HCT116 (cell line): ENCODE results near the gene TMOD1. TPM values are rescaled to one million over a fixed set of nuclear protein-coding genes. Genes with fewer than 3 reads are reported as not detected.

Source experiments
- ATAC-seq: fragments of 200-7000 bp; cut with Tn5 transposase; 2 replicates; pipeline ENCODE4 v1.9.1; 2020; ENCODE audit warnings: mild to moderate bottlenecking, moderate library complexity
- BruUV-seq: library from RNA; stranded (reverse); fragments of 400-500 nt; replicated peaks from 2 replicates; lab custom pipeline; 2021; lab: Mats Ljungman, UMichigan
- CTCF ChIA-PET: fragments of 300-600 bp; sonication (Branson Sonifier 250); formaldehyde crosslinking; loops from one replicate; lab custom pipeline; 2021; ENCODE audit warnings: antibody characterized with exemption; lab: Charles Lee
- POLR2A ChIA-PET: fragments of 300-600, 350-600 bp; sonication (Branson Sonifier 250); formaldehyde crosslinking; loops from one replicate; lab custom pipeline; 2021; ENCODE audit warnings: antibody characterized with exemption; lab: Charles Lee
- RAD21 ChIA-PET, 2 experiments: fragments of 300-600 bp; sonication (Branson Sonifier 250); formaldehyde crosslinking; loops; one replicate each; lab custom pipeline; 2023; ENCODE audit warnings: low total read pairs in 2 of 2; ENCODE audit not compliant: uncharacterized antibody in 2 of 2, unreplicated experiment in 2 of 2, low non-redundant PET in 1 of 2; lab: Charles Lee
- DNase-seq: peaks from one replicate; pipeline ENCODE4 v3.0.0-alpha.2; 2010; ENCODE audit warnings: low read depth, low spot score
- H2AFZ ChIP-seq: fragments of 200-600 bp; shearing (Covaris generic), sonication (generic); 2 replicates; pipeline ENCODE4 v1.6.1; 2017; ENCODE audit warnings: low read depth, mixed run types, mixed read lengths, antibody characterized with exemption, low read length; ENCODE audit not compliant: poor library complexity, severe bottlenecking
- H3K27ac ChIP-seq: 2 replicates; pipeline ENCODE4 v1.5.1; 2012; ENCODE audit warnings: low read depth, low read length
- H3K27me3 ChIP-seq: fragments of 200-600 bp; sonication (generic); 2 replicates; pipeline ENCODE4 v1.6.1; 2016; ENCODE audit warnings: mixed run types, low read length, mixed read lengths; ENCODE audit not compliant: insufficient read depth
- H3K36me3 ChIP-seq, 2 experiments: fragments of 200-500 bp in 1 of 2; fragments of 200-600 bp in 1 of 2; sonication (Bioruptor generic) in 1 of 2; sonication (generic) in 1 of 2; 2 replicates each; pipeline versions ENCODE4 v1.5.1 to v1.6.1; 2014 to 2016; ENCODE audit warnings: low read length in 2 of 2, inconsistent platforms in 1 of 2, mixed read lengths in 1 of 2, mixed run types in 1 of 2; ENCODE audit not compliant: insufficient read depth in 2 of 2, control insufficient read depth in 1 of 2
- H3K4me1 ChIP-seq, 2 experiments: fragments of 200-600 bp in 1 of 2; sonication (generic) in 1 of 2; 2 replicates each; pipeline versions ENCODE4 v1.5.1 to v1.6.1; 2012 to 2017; ENCODE audit warnings: low read length in 2 of 2, inconsistent platforms in 1 of 2, mild to moderate bottlenecking in 1 of 2, mixed read lengths in 1 of 2, mixed run types in 1 of 2, moderate library complexity in 1 of 2; ENCODE audit not compliant: insufficient read depth in 2 of 2, control insufficient read depth in 1 of 2
- H3K4me2 ChIP-seq: fragments of 200-600 bp; sonication (generic); 2 replicates; pipeline ENCODE4 v1.6.1; 2017; ENCODE audit warnings: mixed run types, low read length, mixed read lengths
- H3K4me3 ChIP-seq, 2 experiments: fragments of 200-600 bp in 1 of 2; sonication (generic) in 1 of 2; replicated peaks in 1 of 2; 2 replicates each; pipeline ENCODE4 v1.5.1; 2011 to 2016; ENCODE audit warnings: low read length in 2 of 2, control low read depth in 1 of 2, low read depth in 1 of 2, mild to moderate bottlenecking in 1 of 2, mixed read lengths in 1 of 2, mixed run types in 1 of 2
- H3K79me2 ChIP-seq: fragments of 200-600 bp; sonication (generic); 2 replicates; pipeline ENCODE4 v1.6.1; 2017; ENCODE audit warnings: mild to moderate bottlenecking, mixed run types, low read length, moderate library complexity, mixed read lengths; ENCODE audit not compliant: insufficient read depth
- H3K9ac ChIP-seq: fragments of 200-600 bp; sonication (generic); 2 replicates; pipeline ENCODE4 v1.6.1; 2016; ENCODE audit warnings: low read length, mixed read lengths
- H3K9me2 ChIP-seq: fragments of 200-600 bp; sonication (generic), shearing (Covaris generic); 2 replicates; pipeline ENCODE4 v1.6.1; 2017; ENCODE audit warnings: mixed run types, mild to moderate bottlenecking, moderate library complexity; ENCODE audit not compliant: insufficient read depth
- H3K9me3 ChIP-seq, 2 experiments: fragments of 200-500 bp in 1 of 2; fragments of 200-600 bp in 1 of 2; sonication (Bioruptor generic) in 1 of 2; sonication (generic) in 1 of 2; 2 replicates each; pipeline ENCODE4 v1.6.1; 2014 to 2017; ENCODE audit warnings: low read length in 2 of 2, mixed read lengths in 2 of 2, inconsistent platforms in 1 of 2, low read depth in 1 of 2, mild to moderate bottlenecking in 1 of 2, mixed run types in 1 of 2, moderate library complexity in 1 of 2; ENCODE audit not compliant: control insufficient read depth in 1 of 2, insufficient read depth in 1 of 2
- H4K20me1 ChIP-seq: fragments of 200-600 bp; sonication (generic), shearing (Covaris generic); 2 replicates; pipeline ENCODE4 v1.6.1; 2017; ENCODE audit warnings: mixed run types, mild to moderate bottlenecking, moderate library complexity; ENCODE audit not compliant: insufficient read depth
- CBX3 ChIP-seq: IDR thresholded peaks from 2 replicates; pipeline ENCODE4 v1.6.1; 2012; ENCODE audit warnings: low read depth
- CEBPB ChIP-seq: IDR thresholded peaks from 2 replicates; pipeline ENCODE4 v1.6.1; 2012; ENCODE audit warnings: low read depth
- EGR1 ChIP-seq: IDR thresholded peaks from 2 replicates; pipeline ENCODE4 v1.6.1; 2012; ENCODE audit warnings: low read depth
- EZH2 ChIP-seq: fragments of 200-600 bp; sonication (generic); IDR thresholded peaks from 2 replicates; pipeline ENCODE4 v1.6.1; 2017; ENCODE audit warnings: antibody characterized with exemption, mixed run types
- EZH2phosphoT487 ChIP-seq: fragments of 200-600 bp; IDR thresholded peaks from 2 replicates; pipeline ENCODE4 v1.6.1; 2018; ENCODE audit warnings: antibody characterized with exemption, borderline replicate concordance
- FOSL1 ChIP-seq: IDR thresholded peaks from 2 replicates; pipeline ENCODE4 v1.6.1; 2012; ENCODE audit warnings: low read depth
- POLR2A ChIP-seq: IDR thresholded peaks from 2 replicates; pipeline ENCODE4 v1.7.0; 2011; ENCODE audit warnings: borderline replicate concordance; ENCODE audit not compliant: insufficient read depth, insufficient read length; ENCODE audit errors: extremely low read depth
- REST ChIP-seq: IDR thresholded peaks from 2 replicates; pipeline ENCODE4 v1.6.1; 2012; ENCODE audit warnings: low read depth
- TCF7L2 ChIP-seq: IDR thresholded peaks from 2 replicates; pipeline ENCODE4 v1.7.0; 2011; ENCODE audit warnings: borderline replicate concordance, inconsistent platforms; ENCODE audit not compliant: insufficient read depth, insufficient read length; ENCODE audit errors: extremely low read depth
- ZBTB33 ChIP-seq: IDR thresholded peaks from 2 replicates; pipeline ENCODE4 v1.6.1; 2011; ENCODE audit warnings: mild to moderate bottlenecking, low read length, moderate library complexity; ENCODE audit not compliant: insufficient replicate concordance; ENCODE audit errors: extremely low read depth
- intact Hi-C: fragments of 100-400 bp; cut with micrococcal nuclease; formaldehyde crosslinking; loops from 2 replicates; pipeline ENCODE4 v1.10.0; 2022
- total RNA-seq: library from RNA; stranded (reverse); gene quantifications from one replicate; pipeline ENCODE4 v1.2.1, GENCODE V29; 2021; ENCODE audit not compliant: unreplicated experiment

TMOD1 gene
- total RNA-seq, 1 experiment from 2014 or later: 4.4 TPM

- Histone ChIP-seq H3K27ac (no peak overlapping the region), H3K4me1 (peaks cover 5 to 20% of the 10 kb centered on the region in 2 experiments; a peak in 2 of 4 replicates), H3K9me3 (no peaks in the 10 kb centered on the region), H4K20me1 (no peaks in the 10 kb centered on the region), H3K9me2 (no peaks in the 10 kb centered on the region), H3K36me3 (no peaks in the 10 kb centered on the region), H3K4me2 (no peak overlapping the region), H3K27me3 (no peaks in the 10 kb centered on the region), H3K4me3 (no peak overlapping the region), H3K79me2 (no peaks in the 10 kb centered on the region), H2AFZ (no peak overlapping the region), H3K9ac (no peak overlapping the region)
- CTCF ChIA-PET: no interaction called here
- RAD21 ChIA-PET: no interaction called here
- ATAC-seq: no peak
- no peak for TF ChIP-seq EZH2
- TF ChIP-seq TCF7L2: no peak
- TF ChIP-seq FOSL1: no peak
- TF ChIP-seq POLR2A: no peak
- TF ChIP-seq CEBPB: no peak
- no peak for TF ChIP-seq ZBTB33
- TF ChIP-seq CBX3: no peak
- POLR2A ChIA-PET: no interaction called here
- no peak for DNase-seq
- BruUV-seq: no TSS peak
- intact Hi-C loops: no loop called here
These were observed 6.0 kb downstream of the TMOD1 start for GRCh38 chr9:97507428-97507984.

- H3K4me2 ChIP-seq: no peak overlapping the region
- no peak overlapping the region for H3K9ac ChIP-seq
- no peak for TF ChIP-seq ZBTB33
- no peak for TF ChIP-seq EGR1
- TF ChIP-seq REST: no peak
- no peak for TF ChIP-seq EZH2phosphoT487
- ChIA-PET POLR2A (no interaction called here), RAD21 (no interaction called here), CTCF (no interaction called here)
- H3K9me3 ChIP-seq: no peaks in the 10 kb centered on the region
- H3K9me2 ChIP-seq: no peaks in the 10 kb centered on the region
- no peak for DNase-seq
- peaks cover 5 to 20% of the 10 kb centered on the region in 2 experiments; a peak in 2 of 4 replicates for H3K4me1 ChIP-seq
- H2AFZ ChIP-seq: no peak overlapping the region
- no peak overlapping the region for H3K27ac ChIP-seq
- no peak for ATAC-seq
- intact Hi-C loops: no loop called here
- H3K79me2 ChIP-seq: no peaks in the 10 kb centered on the region
- H4K20me1 ChIP-seq: no peaks in the 10 kb centered on the region
- H3K36me3 ChIP-seq: no peaks in the 10 kb centered on the region
- H3K27me3 ChIP-seq: no peaks in the 10 kb centered on the region
- BruUV-seq: no TSS peak
- H3K4me3 ChIP-seq: no peak overlapping the region
These were observed 7.4 kb downstream of the TMOD1 start for GRCh38 chr9:97508852-97509251.
